ENCODE data around the gene ZNF423. TPM values are rescaled to one million over a fixed set of nuclear protein-coding genes. Genes with fewer than 3 reads are reported as not detected.

ZNF423 gene
- polyA plus RNA-seq, 1 of the 3 experiments (the other 2 are of a cell fraction): 1.2 TPM

GRCh38 chr16:49639739-49640431, 216.0 kb downstream of the ZNF423 start:
- no peak for TF ChIP-seq SIN3A (IDR thresholded peaks at IDR 0.05; ENCODE audit: borderline replicate concordance, low read depth, low read length)
- peak; percentile 11; the same call in 1 of the 2 replicates for TF ChIP-seq RAD21 (IDR thresholded peaks at IDR 0.05; ENCODE audit: low read length)
- TF ChIP-seq EP300 (IDR thresholded peaks at IDR 0.05; ENCODE audit: borderline replicate concordance in 1 of 2, low read depth in 1 of 2, low read length in 1 of 2): peak in 1 of 2 experiments; percentile 69; a peak in 2 of 4 replicates
- peak; percentile 9; the same call in 1 of the 2 replicates for TF ChIP-seq MXI1 (IDR thresholded peaks at IDR 0.05; ENCODE audit: low read depth, low read length)
- TF ChIP-seq CHD2 (IDR thresholded peaks at IDR 0.05; ENCODE audit: low read length, partially characterized antibody): peak; percentile 50
- TF ChIP-seq RCOR1 (IDR thresholded peaks at IDR 0.05; ENCODE audit: low read length): 0 out of 2 replicates have a peak, but pooled peaks have one; percentile 24
- TF ChIP-seq USF2 (IDR thresholded peaks at IDR 0.05; ENCODE audit: borderline replicate concordance, low read depth, low read length): no peak
- H3K36me3 ChIP-seq (replicated peaks in 1 of 2; ENCODE audit: control insufficient read depth in 1 of 2, insufficient read depth in 2 of 2, low read length in 1 of 2): peaks cover 0 to 3% of the 10 kb centered on the region in 2 experiments
- H3K9me2 ChIP-seq: no peaks in the 10 kb centered on the region
- peak overlapping the region; percentile 72 for H2AFZ ChIP-seq (ENCODE audit: low read depth)
- H4K20me1 ChIP-seq (ENCODE audit: insufficient read depth): no peaks in the 10 kb centered on the region
- H3K4me1 ChIP-seq (ENCODE audit: control insufficient read depth in 1 of 2, insufficient read depth in 2 of 2, low read depth in 1 of 2, low read length in 1 of 2): peaks cover 29 to 81% of the 10 kb centered on the region in 2 experiments
- 21% methylated on average over 22 of the region's 22 CpGs for WGBS (ENCODE audit: low lambda C conversion rate)
- H3K27me3 ChIP-seq (ENCODE audit: insufficient read depth): no peaks in the 10 kb centered on the region
- H3K79me2 ChIP-seq (ENCODE audit: insufficient read depth): no peaks in the 10 kb centered on the region
- H3K9ac ChIP-seq: no peak overlapping the region
- H3K4me2 ChIP-seq: peak overlapping the region; percentile 49
- peaks cover 16% of the 10 kb centered on the region for H3F3A ChIP-seq (replicated peaks; ENCODE audit: insufficient read depth)
- DNase-seq: peak; percentile 81
- ChIA-PET POLR2A (interaction anchor here (1.0 to 2.6 kb wide), 9 partner anchors 12 to 218 kb away, joined by 4 to 13 read pairs (median 7); no protein-coding TSS in a partner anchor), CTCF (interaction anchor here (1.0 to 3.2 kb wide), 10 partner anchors 12 to 232 kb away, joined by 3 to 18 read pairs (median 3); no protein-coding TSS in a partner anchor)
- H3K9me3 ChIP-seq: no peaks in the 10 kb centered on the region
- H3K27ac ChIP-seq (ENCODE audit: low read depth in 2 of 2, low read length in 1 of 2): peak overlapping the region; percentile 66 to 85
- H3K4me3 ChIP-seq (ENCODE audit: low read depth in 2 of 2, low read length in 1 of 2): no peak overlapping the region; a peak in 1 of 4 replicates

GRCh38 chr16:49638673-49639610, 217.0 kb downstream of the ZNF423 start:
- ChIA-PET CTCF (interaction anchor here (0.9 to 3.2 kb wide), 11 partner anchors 13 to 231 kb away, joined by 3 to 18 read pairs (median 3); no protein-coding TSS in a partner anchor), POLR2A (interaction anchor here (0.8 to 2.6 kb wide), 8 partner anchors 14 to 219 kb away, joined by 3 to 10 read pairs (median 6); no protein-coding TSS in a partner anchor)
- no peaks in the 10 kb centered on the region for H3K79me2 ChIP-seq (ENCODE audit: insufficient read depth)
- peak overlapping the region; percentile 66 to 85; a peak in 3 of 4 replicates for H3K27ac ChIP-seq (ENCODE audit: low read depth in 2 of 2, low read length in 1 of 2)
- H3K9me2 ChIP-seq: no peaks in the 10 kb centered on the region
- H3K9ac ChIP-seq: no peak overlapping the region
- H3F3A ChIP-seq (replicated peaks; ENCODE audit: insufficient read depth): peaks cover 8% of the 10 kb centered on the region
- peak; percentile 89 for DNase-seq
- peak overlapping the region; percentile 49 for H3K4me2 ChIP-seq
- peaks cover 0 to 3% of the 10 kb centered on the region in 2 experiments for H3K36me3 ChIP-seq (replicated peaks in 1 of 2; ENCODE audit: control insufficient read depth in 1 of 2, insufficient read depth in 2 of 2, low read length in 1 of 2)
- H3K9me3 ChIP-seq: no peaks in the 10 kb centered on the region
- H3K4me1 ChIP-seq (ENCODE audit: control insufficient read depth in 1 of 2, insufficient read depth in 2 of 2, low read depth in 1 of 2, low read length in 1 of 2): peaks cover 29 to 87% of the 10 kb centered on the region in 2 experiments
- H3K4me3 ChIP-seq (ENCODE audit: low read depth in 2 of 2, low read length in 1 of 2): no peak overlapping the region; a peak in 1 of 4 replicates
- no peaks in the 10 kb centered on the region for H3K27me3 ChIP-seq (ENCODE audit: insufficient read depth)
- 57% methylated on average over 20 of the region's 23 CpGs for WGBS (ENCODE audit: low lambda C conversion rate)
- H4K20me1 ChIP-seq (ENCODE audit: insufficient read depth): no peaks in the 10 kb centered on the region
- peak overlapping the region; percentile 72; the same call in 1 of the 2 replicates for H2AFZ ChIP-seq (ENCODE audit: low read depth)
- TF ChIP-seq MEF2A (IDR thresholded peaks at IDR 0.05; ENCODE audit: borderline replicate concordance, low read depth) (no peak), SIN3A (IDR thresholded peaks at IDR 0.05; ENCODE audit: borderline replicate concordance, low read depth, low read length) (no peak), JUND (IDR thresholded peaks at IDR 0.05) (no peak), FOXJ3 (CRISPR knock-in tag; IDR thresholded peaks at IDR 0.05) (0 out of 2 replicates have a peak, but pooled peaks have one; percentile 31), YY1 (IDR thresholded peaks at IDR 0.05; ENCODE audit: low read depth) (no peak), FOXM1 (IDR thresholded peaks at IDR 0.05; ENCODE audit: low read depth) (no peak), RFX5 (IDR thresholded peaks at IDR 0.05; ENCODE audit: low read length) (no peak), FOSL2 (IDR thresholded peaks at IDR 0.05; ENCODE audit: borderline replicate concordance, low read depth) (no peak), NRF1 (IDR thresholded peaks at IDR 0.05; ENCODE audit: low read depth, low read length) (no peak), MXI1 (IDR thresholded peaks at IDR 0.05; ENCODE audit: low read depth, low read length) (peak; percentile 71), REST (IDR thresholded peaks at IDR 0.05; ENCODE audit: low read depth, low read length) (no peak), GABPA (IDR thresholded peaks at IDR 0.05; ENCODE audit: low read depth) (no peak), SMC3 (IDR thresholded peaks at IDR 0.05; ENCODE audit: low read depth, low read length) (no peak), TCF12 (IDR thresholded peaks at IDR 0.05) (no peak), GATA2 (CRISPR knock-in tag; IDR thresholded peaks at IDR 0.05) (peak; percentile 26), RXRA (IDR thresholded peaks at IDR 0.05; ENCODE audit: borderline replicate concordance, low read depth) (no peak)
